ENCODE results near the gene MRAP2.
"Not testable (repeated sequence)": the region's sequence is repeated elsewhere in the genome, so short reads cannot be mapped to it uniquely, and the experiment has no call there.

MRAP2 gene

GRCh38 chr6:84035484-84035883 lies 1.9 kb downstream of the MRAP2 start:
- DNase-seq: no peak

- DNase-seq: no peak
Observed at GRCh38 chr6:84037425-84038089, 4.0 kb downstream of the MRAP2 start.

- DNase-seq: no peak
Observed at GRCh38 chr6:84042603-84043002, 9.0 kb downstream of the MRAP2 start.

GRCh38 chr6:84043555-84043954 lies 10.0 kb downstream of the MRAP2 start:
- no peak for DNase-seq

- DNase-seq: no peak
Observed at GRCh38 chr6:84046755-84047154, 13.2 kb downstream of the MRAP2 start.

GRCh38 chr6:84048588-84048987 lies 15.0 kb downstream of the MRAP2 start:
- no peak for DNase-seq

GRCh38 chr6:84050408-84050807 lies 16.8 kb downstream of the MRAP2 start:
- no peak for DNase-seq

- peak; percentile 94 for DNase-seq
Observed at GRCh38 chr6:84052204-84052882, 18.8 kb downstream of the MRAP2 start.

- peak; percentile 70 for DNase-seq
Observed at GRCh38 chr6:84052883-84053241, 19.3 kb downstream of the MRAP2 start.

GRCh38 chr6:84055647-84056046 lies 22.1 kb downstream of the MRAP2 start:
- DNase-seq: no peak

GRCh38 chr6:84057908-84058307 lies 24.3 kb downstream of the MRAP2 start:
- DNase-seq: no peak

GRCh38 chr6:84059082-84059481 lies 25.5 kb downstream of the MRAP2 start:
- DNase-seq: no peak

GRCh38 chr6:84061174-84061573 lies 27.6 kb downstream of the MRAP2 start:
- no peak for DNase-seq

- peak; percentile 62 for DNase-seq
Observed at GRCh38 chr6:84061613-84062398, 28.2 kb downstream of the MRAP2 start.

GRCh38 chr6:84062519-84063154 lies 29.1 kb downstream of the MRAP2 start:
- no peak for DNase-seq

- DNase-seq: no peak
Observed at GRCh38 chr6:84065693-84066290, 32.2 kb downstream of the MRAP2 start.

GRCh38 chr6:84066536-84066935 lies 33.0 kb downstream of the MRAP2 start:
- no peak for DNase-seq

GRCh38 chr6:84068873-84069272 lies 35.3 kb downstream of the MRAP2 start:
- not testable (repeated sequence) for DNase-seq

GRCh38 chr6:84072442-84072997 lies 38.9 kb downstream of the MRAP2 start:
- DNase-seq: no peak

GRCh38 chr6:84074988-84075781 lies 41.6 kb downstream of the MRAP2 start:
- peak; percentile 11 for DNase-seq

- DNase-seq: no peak
Observed at GRCh38 chr6:84077645-84078044, 44.1 kb downstream of the MRAP2 start.

- no peak for DNase-seq
Observed at GRCh38 chr6:84078335-84078734, 44.8 kb downstream of the MRAP2 start.
